Skeletal muscle tissue (tissue), 4 donors: ENCODE measurements around the gene CDX1. TPM values are rescaled to one million over a fixed set of nuclear protein-coding genes. Genes with fewer than 3 reads are reported as not detected.

ENCODE experiments used
- H3K27ac ChIP-seq: one replicate; pipeline ENCODE4 v1.7.0; 2013; ENCODE audit warnings: mild to moderate bottlenecking, low read depth, low read length, inconsistent platforms
- H3K27me3 ChIP-seq, 3 donors: one replicate each; pipeline ENCODE4 v1.7.0; 2013; ENCODE audit warnings: low read length in 3 of 3; ENCODE audit not compliant: control insufficient read depth in 3 of 3, insufficient read depth in 3 of 3
- H3K36me3 ChIP-seq, 3 donors: one replicate each; pipeline ENCODE4 v1.7.0; 2013; ENCODE audit warnings: low read length in 3 of 3; ENCODE audit not compliant: control insufficient read depth in 3 of 3, insufficient read depth in 3 of 3
- H3K4me1 ChIP-seq, 3 donors: one replicate each; pipeline ENCODE4 v1.7.0; 2013; ENCODE audit warnings: low read length in 3 of 3, mild to moderate bottlenecking in 3 of 3; ENCODE audit not compliant: control insufficient read depth in 3 of 3, insufficient read depth in 3 of 3
- H3K4me3 ChIP-seq, 3 donors: one replicate each; pipeline ENCODE4 v1.7.0; 2013; ENCODE audit warnings: low read length in 3 of 3
- H3K9ac ChIP-seq, 3 donors: one replicate each; pipeline ENCODE4 v1.7.0; 2013; ENCODE audit warnings: low read length in 3 of 3, mild to moderate bottlenecking in 3 of 3, moderate library complexity in 2 of 3, low read depth in 1 of 3
- H3K9me3 ChIP-seq, 3 donors: one replicate each; pipeline ENCODE4 v1.7.0; 2013; ENCODE audit warnings: low read length in 3 of 3; ENCODE audit not compliant: control insufficient read depth in 3 of 3
- total RNA-seq: library from RNA; depleted of rRNA; stranded (reverse); fragments of >200 nt; gene quantifications from one replicate; pipeline ENCODE4 v1.2.3, GENCODE V29; 2014
- donor health status: Osteomylitis.

CDX1 gene
- total RNA-seq, 1 donor from 2014 or later, result not detected

GRCh38 chr5:150166037-150166649, 435 bp upstream of the CDX1 start:
- H3K27ac ChIP-seq, result no peak overlapping the region
- peaks cover 29 to 33% (median 30%) of the 10 kb centered on the region in 3 donors for H3K4me1 ChIP-seq
- peaks cover 3 to 10% (median 4%) of the 10 kb centered on the region in 3 donors for H3K27me3 ChIP-seq
- H3K4me3 ChIP-seq, result no peak overlapping the region
- H3K9me3 ChIP-seq, result no peaks in the 10 kb centered on the region
- no peaks in the 10 kb centered on the region for H3K36me3 ChIP-seq
- no peak overlapping the region for H3K9ac ChIP-seq

- H3K9me3 ChIP-seq, result no peaks in the 10 kb centered on the region
- peaks cover 3 to 10% (median 4%) of the 10 kb centered on the region in 3 donors for H3K27me3 ChIP-seq
- H3K36me3 ChIP-seq, result no peaks in the 10 kb centered on the region
- no peak overlapping the region for H3K9ac ChIP-seq
- no peak overlapping the region for H3K27ac ChIP-seq
- peaks cover 24 to 26% (median 25%) of the 10 kb centered on the region in 3 donors for H3K4me1 ChIP-seq
- no peak overlapping the region for H3K4me3 ChIP-seq
Observed at GRCh38 chr5:150167512-150167850, 903 bp downstream of the CDX1 start.

- Histone ChIP-seq H3K36me3 (no peaks in the 10 kb centered on the region), H3K27ac (no peak overlapping the region), H3K4me3 (no peak overlapping the region), H3K9ac (no peak overlapping the region), H3K4me1 (peaks cover 24% of the 10 kb centered on the region in 3 donors), H3K9me3 (no peaks in the 10 kb centered on the region), H3K27me3 (peaks cover 3 to 10% (median 4%) of the 10 kb centered on the region in 3 donors)
Observed at GRCh38 chr5:150167908-150168307, 1.3 kb downstream of the CDX1 start.

GRCh38 chr5:150168864-150169263, 2.3 kb downstream of the CDX1 start:
- Histone ChIP-seq H3K4me1 (peaks cover 14 to 15% (median 15%) of the 10 kb centered on the region in 3 donors), H3K27me3 (peaks cover 3 to 10% (median 4%) of the 10 kb centered on the region in 3 donors), H3K36me3 (no peaks in the 10 kb centered on the region), H3K27ac (no peak overlapping the region), H3K4me3 (no peak overlapping the region), H3K9me3 (no peaks in the 10 kb centered on the region), H3K9ac (no peak overlapping the region)

- peaks cover 3 to 8% (median 3%) of the 10 kb centered on the region in 3 donors for H3K27me3 ChIP-seq
- no peak overlapping the region for H3K4me3 ChIP-seq
- no peak overlapping the region for H3K9ac ChIP-seq
- no peak overlapping the region for H3K27ac ChIP-seq
- no peaks in the 10 kb centered on the region for H3K9me3 ChIP-seq
- peaks cover 0 to 4% (median 0%) of the 10 kb centered on the region in 3 donors for H3K4me1 ChIP-seq
- H3K36me3 ChIP-seq, result no peaks in the 10 kb centered on the region
Observed at GRCh38 chr5:150172145-150172544, 5.6 kb downstream of the CDX1 start.

GRCh38 chr5:150172556-150172955, 6.0 kb downstream of the CDX1 start:
- Histone ChIP-seq H3K27me3 (peaks cover 0 to 4% (median under 1%) of the 10 kb centered on the region in 3 donors), H3K9me3 (no peaks in the 10 kb centered on the region), H3K4me3 (no peak overlapping the region), H3K9ac (no peak overlapping the region), H3K4me1 (peaks cover 0 to 4% (median 0%) of the 10 kb centered on the region in 3 donors), H3K36me3 (no peaks in the 10 kb centered on the region), H3K27ac (no peak overlapping the region)

- Histone ChIP-seq H3K9me3 (no peaks in the 10 kb centered on the region), H3K27ac (no peak overlapping the region), H3K36me3 (no peaks in the 10 kb centered on the region), H3K4me3 (no peak overlapping the region), H3K4me1 (peaks cover 0 to 4% (median 0%) of the 10 kb centered on the region in 3 donors), H3K9ac (no peak overlapping the region), H3K27me3 (no peaks in the 10 kb centered on the region)
Observed at GRCh38 chr5:150173161-150173560, 6.6 kb downstream of the CDX1 start.

GRCh38 chr5:150174285-150174684, 7.7 kb downstream of the CDX1 start:
- Histone ChIP-seq H3K27ac (no peak overlapping the region), H3K4me1 (peaks cover 3 to 4% (median 4%) of the 10 kb centered on the region in 3 donors), H3K4me3 (no peak overlapping the region), H3K9me3 (no peaks in the 10 kb centered on the region), H3K27me3 (no peaks in the 10 kb centered on the region), H3K36me3 (no peaks in the 10 kb centered on the region), H3K9ac (no peak overlapping the region)

- Histone ChIP-seq H3K4me3 (no peak overlapping the region), H3K36me3 (no peaks in the 10 kb centered on the region), H3K9me3 (no peaks in the 10 kb centered on the region)
Observed at GRCh38 chr5:150175076-150175475, 8.5 kb downstream of the CDX1 start.

GRCh38 chr5:150175536-150175935, 9.0 kb downstream of the CDX1 start:
- Histone ChIP-seq H3K4me3 (no peak overlapping the region), H3K27me3 (no peaks in the 10 kb centered on the region), H3K4me1 (peaks cover 16 to 17% (median 16%) of the 10 kb centered on the region in 3 donors), H3K36me3 (no peaks in the 10 kb centered on the region), H3K9ac (no peak overlapping the region), H3K27ac (no peak overlapping the region), H3K9me3 (no peaks in the 10 kb centered on the region)

More at GRCh38 chr5:150175076-150175475, 8.5 kb downstream of the CDX1 start:
- Histone ChIP-seq H3K4me1 (peaks cover 11 to 12% (median 11%) of the 10 kb centered on the region in 3 donors), H3K9ac (no peak overlapping the region), H3K27me3 (no peaks in the 10 kb centered on the region), H3K27ac (no peak overlapping the region)
